ENCODE results near the gene SNCB. TPM values are rescaled to one million over a fixed set of nuclear protein-coding genes. Genes with fewer than 3 reads are reported as not detected.

The SNCB gene
- total and polyA plus RNA-seq, 4 donors: 0.02 TPM; not detected in 3

DNA sequence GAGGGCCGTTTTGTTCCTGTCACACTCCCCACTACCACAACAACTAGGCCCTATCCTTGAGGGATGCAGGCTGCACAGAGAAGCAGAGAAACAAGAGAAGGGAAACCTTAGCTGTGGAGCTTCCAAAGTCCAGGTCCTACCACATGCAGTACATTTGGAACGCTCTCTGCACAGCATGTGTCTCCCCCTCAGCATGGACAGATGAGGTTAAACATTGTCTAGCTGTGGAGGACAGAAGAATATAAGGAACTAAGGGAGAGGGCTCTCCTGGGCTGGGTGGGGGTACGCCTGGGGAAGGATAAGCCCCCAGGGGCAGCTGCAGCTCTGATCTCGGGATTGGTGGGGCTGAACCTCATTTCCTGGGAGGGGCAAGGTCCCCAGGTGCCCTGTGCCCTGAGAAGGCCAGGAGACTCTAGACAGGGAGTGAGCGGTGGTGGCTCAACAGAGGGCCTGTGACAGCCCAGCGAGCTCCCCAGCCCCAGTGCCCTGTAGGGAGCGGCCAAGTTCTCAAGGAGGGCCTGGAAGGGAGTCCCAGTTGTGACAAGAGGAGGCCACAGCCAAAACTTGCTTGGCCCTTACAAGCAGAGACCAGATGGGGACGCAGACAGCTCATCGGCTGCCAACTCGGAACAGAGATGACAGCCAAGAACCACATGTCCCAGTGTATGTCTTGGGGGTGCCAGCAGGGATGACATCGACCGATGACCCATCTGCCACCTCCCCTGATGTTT, 47.0 kb upstream of the SNCB start:
- ATAC-seq (ENCODE audit: insufficient read depth, low FRiP score): no peak
- peaks cover 0 to 30% (median 14%) of the 10 kb centered on the region in 3 donors for H3K27me3 ChIP-seq (ENCODE audit: control insufficient read depth in 3 of 3, insufficient read depth in 3 of 3, low read length in 2 of 3)
- TF ChIP-seq, protein P1, sequence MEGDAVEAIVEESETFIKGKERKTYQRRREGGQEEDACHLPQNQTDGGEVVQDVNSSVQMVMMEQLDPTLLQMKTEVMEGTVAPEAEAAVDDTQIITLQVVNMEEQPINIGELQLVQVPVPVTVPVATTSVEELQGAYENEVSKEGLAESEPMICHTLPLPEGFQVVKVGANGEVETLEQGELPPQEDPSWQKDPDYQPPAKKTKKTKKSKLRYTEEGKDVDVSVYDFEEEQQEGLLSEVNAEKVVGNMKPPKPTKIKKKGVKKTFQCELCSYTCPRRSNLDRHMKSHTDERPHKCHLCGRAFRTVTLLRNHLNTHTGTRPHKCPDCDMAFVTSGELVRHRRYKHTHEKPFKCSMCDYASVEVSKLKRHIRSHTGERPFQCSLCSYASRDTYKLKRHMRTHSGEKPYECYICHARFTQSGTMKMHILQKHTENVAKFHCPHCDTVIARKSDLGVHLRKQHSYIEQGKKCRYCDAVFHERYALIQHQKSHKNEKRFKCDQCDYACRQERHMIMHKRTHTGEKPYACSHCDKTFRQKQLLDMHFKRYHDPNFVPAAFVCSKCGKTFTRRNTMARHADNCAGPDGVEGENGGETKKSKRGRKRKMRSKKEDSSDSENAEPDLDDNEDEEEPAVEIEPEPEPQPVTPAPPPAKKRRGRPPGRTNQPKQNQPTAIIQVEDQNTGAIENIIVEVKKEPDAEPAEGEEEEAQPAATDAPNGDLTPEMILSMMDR (IDR thresholded peaks at IDR 0.05; ENCODE audit: control extremely low read depth, extremely low read depth): no peak
- 78 to 88% methylated on average over 12 of the region's 12 CpGs for WGBS, 2 donors
- peak; percentile 55 to 70 (median 69) for DNase-seq
- no peaks in the 10 kb centered on the region for H3K36me3 ChIP-seq (ENCODE audit: control insufficient read depth in 4 of 4, insufficient read depth in 4 of 4, low read length in 4 of 4)
- H3K4me1 ChIP-seq (ENCODE audit: control insufficient read depth in 5 of 5, insufficient read depth in 5 of 5, low read length in 5 of 5): peaks cover 0 to 36% (median 4%) of the 10 kb centered on the region in 5 donors
- no peak overlapping the region for H3K9ac ChIP-seq (ENCODE audit: insufficient read depth in 1 of 2, low read length in 2 of 2)
- H3K4me3 ChIP-seq: no peak overlapping the region
- H3K9me3 ChIP-seq (ENCODE audit: control insufficient read depth in 4 of 4, insufficient read depth in 3 of 4, low read length in 3 of 4): peaks cover 0 to 2% (median 0%) of the 10 kb centered on the region in 4 donors
- H3K27ac ChIP-seq (ENCODE audit: low read depth in 1 of 2, low read length in 1 of 2): no peak overlapping the region

DNA sequence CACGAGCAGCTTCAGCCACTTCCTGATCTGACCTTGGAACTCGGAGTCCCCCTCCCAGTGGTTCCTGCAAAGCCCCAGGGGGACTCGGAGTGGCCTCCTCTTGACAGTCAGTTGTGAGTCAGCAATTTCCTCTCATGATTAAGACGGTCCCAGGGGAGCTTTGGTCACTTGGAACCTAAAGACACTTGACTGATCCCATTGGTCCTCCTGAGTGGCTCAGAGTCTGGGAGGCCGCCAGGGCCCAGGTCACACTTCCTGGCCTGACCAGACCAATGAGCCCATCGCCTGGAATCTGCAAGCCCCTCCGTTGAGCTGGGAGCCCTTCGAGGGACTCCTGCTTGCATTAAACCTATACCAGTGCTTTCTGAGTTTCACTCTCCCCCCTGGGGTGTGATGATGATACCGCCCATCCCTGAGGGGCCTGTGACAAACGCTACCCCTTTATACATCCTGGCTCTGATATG, 46.1 kb upstream of the SNCB start:
- Histone ChIP-seq H3K4me3 (no peak overlapping the region), H3K27me3 (ENCODE audit: control insufficient read depth in 3 of 3, insufficient read depth in 3 of 3, low read length in 2 of 3) (peaks cover 0 to 23% (median 10%) of the 10 kb centered on the region in 3 donors), H3K27ac (ENCODE audit: low read depth in 1 of 2, low read length in 1 of 2) (no peak overlapping the region), H3K4me1 (ENCODE audit: control insufficient read depth in 5 of 5, insufficient read depth in 5 of 5, low read length in 5 of 5) (peaks cover 0 to 36% (median 4%) of the 10 kb centered on the region in 5 donors), H3K36me3 (ENCODE audit: control insufficient read depth in 4 of 4, insufficient read depth in 4 of 4, low read length in 4 of 4) (no peaks in the 10 kb centered on the region), H3K9ac (ENCODE audit: insufficient read depth in 1 of 2, low read length in 2 of 2) (no peak overlapping the region), H3K9me3 (ENCODE audit: control insufficient read depth in 4 of 4, insufficient read depth in 3 of 4, low read length in 3 of 4) (peaks cover 0 to 2% (median 0%) of the 10 kb centered on the region in 4 donors)
- peak in 1 of 3 donors; percentile 12 for DNase-seq
- 48 to 52% methylated on average over 10 of the region's 10 CpGs for WGBS, 2 donors
- TF ChIP-seq, protein P1 (IDR thresholded peaks at IDR 0.05; ENCODE audit: control extremely low read depth, extremely low read depth): no peak
- ATAC-seq (ENCODE audit: insufficient read depth, low FRiP score): no peak

DNA sequence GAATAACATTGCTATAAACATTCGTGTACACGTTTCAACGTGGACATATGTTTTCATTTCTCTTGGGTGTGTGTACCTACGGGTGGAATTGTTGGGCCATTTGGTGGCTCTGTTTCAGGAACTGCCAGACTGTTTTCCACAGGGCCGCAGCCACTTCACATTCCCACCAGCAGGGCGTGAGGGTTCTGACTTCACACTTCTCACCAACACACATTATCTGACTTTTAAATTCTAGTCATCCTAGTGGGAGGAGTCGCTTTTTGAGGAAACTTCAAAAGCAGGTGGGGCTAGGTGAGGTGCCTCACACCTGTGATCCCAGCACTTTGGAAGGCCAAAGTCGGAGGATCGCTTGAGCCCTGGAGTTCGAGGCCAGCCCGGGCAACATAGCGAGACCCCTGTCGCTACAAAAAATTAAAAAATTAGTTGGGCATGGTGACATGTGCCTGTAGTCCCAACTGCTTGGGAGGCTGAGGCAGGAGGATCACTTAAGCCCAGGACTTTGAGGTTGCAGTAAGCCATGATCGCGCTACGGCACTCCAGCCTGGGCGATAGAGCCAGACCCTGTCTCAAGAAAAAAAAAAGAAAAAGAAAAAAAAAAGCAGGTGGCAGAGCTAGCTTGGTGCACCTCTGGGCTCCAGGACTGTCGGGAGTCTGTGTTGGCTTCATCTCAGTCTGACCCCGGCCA, 45.5 kb upstream of the SNCB start:
- ATAC-seq (ENCODE audit: insufficient read depth, low FRiP score) (no peak), DNase-seq (peak in 2 of 3 donors; percentile 20 to 33)
- H3K4me1 ChIP-seq (ENCODE audit: control insufficient read depth in 5 of 5, insufficient read depth in 5 of 5, low read length in 5 of 5): peaks cover 0 to 36% (median 4%) of the 10 kb centered on the region in 5 donors
- no peak overlapping the region for H3K27ac ChIP-seq (ENCODE audit: low read depth in 1 of 2, low read length in 1 of 2)
- TF ChIP-seq, protein P1 (IDR thresholded peaks at IDR 0.05; ENCODE audit: control extremely low read depth, extremely low read depth): no peak
- no peak overlapping the region for H3K9ac ChIP-seq (ENCODE audit: insufficient read depth in 1 of 2, low read length in 2 of 2)
- H3K4me3 ChIP-seq: no peak overlapping the region
- H3K9me3 ChIP-seq (ENCODE audit: control insufficient read depth in 4 of 4, insufficient read depth in 3 of 4, low read length in 3 of 4): peaks cover 0 to 2% (median 0%) of the 10 kb centered on the region in 4 donors
- no peaks in the 10 kb centered on the region for H3K36me3 ChIP-seq (ENCODE audit: control insufficient read depth in 4 of 4, insufficient read depth in 4 of 4, low read length in 4 of 4)
- H3K27me3 ChIP-seq (ENCODE audit: control insufficient read depth in 3 of 3, insufficient read depth in 3 of 3, low read length in 2 of 3): peaks cover 0 to 17% (median 8%) of the 10 kb centered on the region in 3 donors
- WGBS, 2 donors: 67 to 76% methylated on average over 19 of the region's 19 CpGs
